ENCODE measurements around the gene NOTCH2NLA. TPM values are rescaled to one million over a fixed set of nuclear protein-coding genes. Genes with fewer than 3 reads are reported as not detected.
"Not testable (repeated sequence)": the region's sequence is repeated elsewhere in the genome, so short reads cannot be mapped to it uniquely, and the experiment has no call there.

NOTCH2NLA gene
- 9.3 TPM for total RNA-seq
- long read RNA-seq, transcript NOTCH2NLA-201 (5 exons, 1,874 nt), result major isoform, 6 of 6 reads
- long read RNA-seq, partial matches to known transcripts, result 0 of 6 reads
- long read RNA-seq, other reads (novel, unspliced or antisense), result 0 of 6 reads

GRCh38 chr1:146228710-146229477, at the start of gene NOTCH2NLA:
NOTCH2NLA (minus strand) TSS chr1:146229021; CDS start chr1:146189337, 39,684 bp downstream.
- Histone ChIP-seq H3K27ac (replicated peaks) (peak within 1 kb of the TSS; percentile 75), H3K4me3 (peak within 1 kb of the TSS; percentile 66)
- H3K36me3 ChIP-seq; H3K4me1 ChIP-seq; H3K27me3 ChIP-seq (ENCODE audit: low read depth); intact Hi-C loops (cut with micrococcal nuclease); H3K9me3 ChIP-seq (replicated peaks): not testable (repeated sequence)
- peak; percentile 15 for DNase-seq

GRCh38 chr1:146278346-146278745, 49.5 kb upstream of the NOTCH2NLA start:
- H3K27me3 ChIP-seq (ENCODE audit: low read depth); intact Hi-C loops (cut with micrococcal nuclease): not testable (repeated sequence)

GRCh38 chr1:146277087-146277486, 48.3 kb upstream of the NOTCH2NLA start:
- H3K27me3 ChIP-seq (ENCODE audit: low read depth); DNase-seq; H3K4me1 ChIP-seq; H3K36me3 ChIP-seq; H3K27ac ChIP-seq (replicated peaks); H3K9me3 ChIP-seq (replicated peaks); intact Hi-C loops (cut with micrococcal nuclease); H3K4me3 ChIP-seq: not testable (repeated sequence)

More at GRCh38 chr1:146278346-146278745, 49.5 kb upstream of the NOTCH2NLA start:
- H3K9me3 ChIP-seq (replicated peaks); H3K4me1 ChIP-seq; H3K4me3 ChIP-seq; H3K27ac ChIP-seq (replicated peaks); H3K36me3 ChIP-seq; DNase-seq: not testable (repeated sequence)

- DNase-seq; intact Hi-C loops (cut with micrococcal nuclease); H3K4me3 ChIP-seq; H3K9me3 ChIP-seq (replicated peaks); H3K4me1 ChIP-seq; H3K36me3 ChIP-seq; H3K27ac ChIP-seq (replicated peaks); H3K27me3 ChIP-seq (ENCODE audit: low read depth): not testable (repeated sequence)
These were observed 45.3 kb upstream of the NOTCH2NLA start for GRCh38 chr1:146274083-146274482.

- DNase-seq; H3K4me3 ChIP-seq; intact Hi-C loops (cut with micrococcal nuclease); H3K9me3 ChIP-seq (replicated peaks); H3K27ac ChIP-seq (replicated peaks); H3K27me3 ChIP-seq (ENCODE audit: low read depth); H3K36me3 ChIP-seq; H3K4me1 ChIP-seq: not testable (repeated sequence)
These were observed 44.4 kb upstream of the NOTCH2NLA start for GRCh38 chr1:146273194-146273593.

- H3K27ac ChIP-seq (replicated peaks); DNase-seq; H3K36me3 ChIP-seq; H3K27me3 ChIP-seq (ENCODE audit: low read depth); H3K4me3 ChIP-seq; intact Hi-C loops (cut with micrococcal nuclease); H3K4me1 ChIP-seq; H3K9me3 ChIP-seq (replicated peaks): not testable (repeated sequence)
These were observed 43.9 kb upstream of the NOTCH2NLA start for GRCh38 chr1:146272734-146273133.

GRCh38 chr1:146271977-146272376, 43.2 kb upstream of the NOTCH2NLA start:
- H3K4me3 ChIP-seq; intact Hi-C loops (cut with micrococcal nuclease); H3K9me3 ChIP-seq (replicated peaks); H3K4me1 ChIP-seq; H3K36me3 ChIP-seq; H3K27ac ChIP-seq (replicated peaks); H3K27me3 ChIP-seq (ENCODE audit: low read depth); DNase-seq: not testable (repeated sequence)

GRCh38 chr1:146270129-146270528, 41.3 kb upstream of the NOTCH2NLA start:
- H3K4me1 ChIP-seq; H3K27ac ChIP-seq (replicated peaks); intact Hi-C loops (cut with micrococcal nuclease); H3K4me3 ChIP-seq; H3K9me3 ChIP-seq (replicated peaks); DNase-seq; H3K27me3 ChIP-seq (ENCODE audit: low read depth); H3K36me3 ChIP-seq: not testable (repeated sequence)

- H3K36me3 ChIP-seq; H3K4me3 ChIP-seq; H3K27ac ChIP-seq (replicated peaks); DNase-seq; intact Hi-C loops (cut with micrococcal nuclease); H3K4me1 ChIP-seq; H3K9me3 ChIP-seq (replicated peaks); H3K27me3 ChIP-seq (ENCODE audit: low read depth): not testable (repeated sequence)
These were observed 37.4 kb upstream of the NOTCH2NLA start for GRCh38 chr1:146266179-146266748.

GRCh38 chr1:146264761-146265160, 35.9 kb upstream of the NOTCH2NLA start:
- intact Hi-C loops (cut with micrococcal nuclease); H3K27me3 ChIP-seq (ENCODE audit: low read depth); H3K4me3 ChIP-seq; H3K9me3 ChIP-seq (replicated peaks); H3K4me1 ChIP-seq; H3K36me3 ChIP-seq; H3K27ac ChIP-seq (replicated peaks); DNase-seq: not testable (repeated sequence)

GRCh38 chr1:146260006-146260730, 31.3 kb upstream of the NOTCH2NLA start:
- DNase-seq; H3K27ac ChIP-seq (replicated peaks); intact Hi-C loops (cut with micrococcal nuclease): not testable (repeated sequence)

GRCh38 chr1:146257992-146258552, 29.3 kb upstream of the NOTCH2NLA start:
- H3K27me3 ChIP-seq (ENCODE audit: low read depth); H3K27ac ChIP-seq (replicated peaks); H3K9me3 ChIP-seq (replicated peaks); H3K4me3 ChIP-seq; H3K36me3 ChIP-seq; H3K4me1 ChIP-seq; DNase-seq; intact Hi-C loops (cut with micrococcal nuclease): not testable (repeated sequence)

More at GRCh38 chr1:146260006-146260730, 31.3 kb upstream of the NOTCH2NLA start:
- not testable (repeated sequence) for H3K27me3 ChIP-seq (ENCODE audit: low read depth); H3K9me3 ChIP-seq (replicated peaks); H3K36me3 ChIP-seq; H3K4me3 ChIP-seq; H3K4me1 ChIP-seq

- intact Hi-C loops (cut with micrococcal nuclease); H3K9me3 ChIP-seq (replicated peaks); H3K4me1 ChIP-seq; H3K27ac ChIP-seq (replicated peaks); DNase-seq; H3K4me3 ChIP-seq; H3K27me3 ChIP-seq (ENCODE audit: low read depth); H3K36me3 ChIP-seq: not testable (repeated sequence)
These were observed 25.9 kb upstream of the NOTCH2NLA start for GRCh38 chr1:146254569-146255197.

All from left ventricle myocardium inferior (tissue), 1 donor.